HTERT RPE-1 (cell line): ENCODE data around the gene SERPINB1.
"Not testable (repeated sequence)": the region's sequence is repeated elsewhere in the genome, so short reads cannot be mapped to it uniquely, and the experiment has no call there.

ENCODE experiments used
- in situ Hi-C: fragments of 300-500 bp; cut with MboI; formaldehyde crosslinking; loops from 4 replicates; pipeline ENCODE4 v1.14.3; 2020; ENCODE audit warnings: low sequenced_read_pairs

Gene SERPINB1

GRCh38 chr6:2841264-2842138 is at the start of gene SERPINB1:
SERPINB1 (minus strand) TSS chr6:2841863; CDS start chr6:2840586, 1,277 bp downstream.
- in situ Hi-C loops = no loop called here

- in situ Hi-C loops = no loop called here
Measured at GRCh38 chr6:2890976-2891767, 49.5 kb upstream of the SERPINB1 start.

- in situ Hi-C loops = no loop called here
Measured at GRCh38 chr6:2885967-2886735, 44.5 kb upstream of the SERPINB1 start.

GRCh38 chr6:2884804-2885203 is 43.1 kb upstream of the SERPINB1 start:
- in situ Hi-C loops = no loop called here

- in situ Hi-C loops = no loop called here
Measured at GRCh38 chr6:2883673-2884072, 42.0 kb upstream of the SERPINB1 start.

GRCh38 chr6:2881423-2881822 is 39.8 kb upstream of the SERPINB1 start:
- in situ Hi-C loops = no loop called here

- in situ Hi-C loops = not testable (repeated sequence)
Measured at GRCh38 chr6:2880156-2880555, 38.5 kb upstream of the SERPINB1 start.

- in situ Hi-C loops = no loop called here
Measured at GRCh38 chr6:2877960-2878359, 36.3 kb upstream of the SERPINB1 start.

GRCh38 chr6:2877057-2877882 is 35.6 kb upstream of the SERPINB1 start:
- in situ Hi-C loops = no loop called here

GRCh38 chr6:2876210-2877056 is 34.8 kb upstream of the SERPINB1 start:
- in situ Hi-C loops = no loop called here

- in situ Hi-C loops = no loop called here
Measured at GRCh38 chr6:2875359-2876191, 33.9 kb upstream of the SERPINB1 start.

GRCh38 chr6:2873643-2874042 is 32.0 kb upstream of the SERPINB1 start:
- in situ Hi-C loops = no loop called here

GRCh38 chr6:2872423-2873358 is 31.0 kb upstream of the SERPINB1 start:
- in situ Hi-C loops = no loop called here

GRCh38 chr6:2871953-2872352 is 30.3 kb upstream of the SERPINB1 start:
- in situ Hi-C loops = no loop called here

- in situ Hi-C loops = no loop called here
Measured at GRCh38 chr6:2871102-2871501, 29.4 kb upstream of the SERPINB1 start.

- in situ Hi-C loops = no loop called here
Measured at GRCh38 chr6:2870046-2870636, 28.5 kb upstream of the SERPINB1 start.

- in situ Hi-C loops = no loop called here
Measured at GRCh38 chr6:2868637-2869036, 27.0 kb upstream of the SERPINB1 start.
